ENCODE data around the gene SNRNP200.

DNA sequence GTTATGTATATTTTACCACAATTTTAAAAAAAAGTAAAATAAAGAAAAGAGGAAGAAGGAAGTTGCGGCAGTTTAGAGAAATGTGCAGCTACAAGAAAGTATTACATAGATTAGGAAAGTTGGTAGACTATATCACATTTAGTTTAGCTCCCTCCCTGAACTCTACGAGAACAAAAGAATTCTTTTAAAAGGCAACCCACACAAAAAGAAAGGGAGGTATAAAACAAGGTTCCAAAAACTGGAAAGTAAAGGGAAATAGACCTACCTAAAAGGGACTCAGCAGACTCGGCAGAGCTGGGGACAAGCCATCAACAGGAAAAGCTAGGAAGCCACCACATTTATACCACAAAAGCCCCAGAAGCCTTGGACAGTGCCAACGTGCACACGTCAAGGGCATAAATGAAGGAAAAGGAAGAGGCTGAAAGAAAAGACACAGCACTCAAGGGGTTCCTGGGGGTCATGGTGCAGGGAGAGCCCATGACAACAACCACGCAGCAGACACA is 48.7 kb downstream of the SNRNP200 start:
- no peak for TF ChIP-seq POLR2A (IDR thresholded peaks at IDR 0.05)
- TF ChIP-seq, protein P1, sequence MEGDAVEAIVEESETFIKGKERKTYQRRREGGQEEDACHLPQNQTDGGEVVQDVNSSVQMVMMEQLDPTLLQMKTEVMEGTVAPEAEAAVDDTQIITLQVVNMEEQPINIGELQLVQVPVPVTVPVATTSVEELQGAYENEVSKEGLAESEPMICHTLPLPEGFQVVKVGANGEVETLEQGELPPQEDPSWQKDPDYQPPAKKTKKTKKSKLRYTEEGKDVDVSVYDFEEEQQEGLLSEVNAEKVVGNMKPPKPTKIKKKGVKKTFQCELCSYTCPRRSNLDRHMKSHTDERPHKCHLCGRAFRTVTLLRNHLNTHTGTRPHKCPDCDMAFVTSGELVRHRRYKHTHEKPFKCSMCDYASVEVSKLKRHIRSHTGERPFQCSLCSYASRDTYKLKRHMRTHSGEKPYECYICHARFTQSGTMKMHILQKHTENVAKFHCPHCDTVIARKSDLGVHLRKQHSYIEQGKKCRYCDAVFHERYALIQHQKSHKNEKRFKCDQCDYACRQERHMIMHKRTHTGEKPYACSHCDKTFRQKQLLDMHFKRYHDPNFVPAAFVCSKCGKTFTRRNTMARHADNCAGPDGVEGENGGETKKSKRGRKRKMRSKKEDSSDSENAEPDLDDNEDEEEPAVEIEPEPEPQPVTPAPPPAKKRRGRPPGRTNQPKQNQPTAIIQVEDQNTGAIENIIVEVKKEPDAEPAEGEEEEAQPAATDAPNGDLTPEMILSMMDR (IDR thresholded peaks at IDR 0.05): no peak
